Neural cell (in vitro differentiated cells): ENCODE results near the gene TLX1. TPM values are rescaled to one million over a fixed set of nuclear protein-coding genes. Genes with fewer than 3 reads are reported as not detected.

Experiments used
- H2AFZ ChIP-seq: fragments of 200-600, 300-800 bp; sonication (generic), shearing (Covaris generic); 2 replicates; pipeline ENCODE4 v1.6.0; 2014; ENCODE audit warnings: low read depth, mild to moderate bottlenecking, antibody characterized with exemption, low read length, moderate library complexity
- H3F3A ChIP-seq: fragments of 200-600 bp; shearing (Covaris generic); 2 replicates; pipeline ENCODE4 v1.6.1; 2016; ENCODE audit warnings: mild to moderate bottlenecking, moderate library complexity, mixed read lengths, antibody characterized with exemption, low read length; ENCODE audit not compliant: insufficient read depth, poor library complexity, severe bottlenecking
- H3K27ac ChIP-seq: fragments of 200-600, 300-800 bp; sonication (generic), shearing (Covaris generic); 2 replicates; pipeline ENCODE4 v1.5.1; 2014; ENCODE audit warnings: mild to moderate bottlenecking, low read length, moderate library complexity
- H3K27me3 ChIP-seq: fragments of 300-800, 200-600 bp; sonication (generic), shearing (Covaris generic); 2 replicates; pipeline ENCODE4 v1.6.0; 2014; ENCODE audit warnings: mild to moderate bottlenecking, low read depth, low read length, moderate library complexity; ENCODE audit not compliant: insufficient read depth
- H3K36me3 ChIP-seq: fragments of 300-800, 200-600 bp; sonication (generic), shearing (Covaris generic); 2 replicates; pipeline ENCODE4 v1.5.1; 2014; ENCODE audit warnings: mild to moderate bottlenecking, antibody characterized with exemption, low read length, moderate library complexity; ENCODE audit not compliant: insufficient read depth
- H3K4me2 ChIP-seq: fragments of 300-800, 200-600 bp; sonication (generic), shearing (Covaris generic); 2 replicates; pipeline ENCODE4 v1.6.0; 2014; ENCODE audit warnings: mild to moderate bottlenecking, low read length
- H3K4me3 ChIP-seq: fragments of 300-800, 200-600 bp; sonication (generic), shearing (Covaris generic); 2 replicates; pipeline ENCODE4 v1.5.1; 2014; ENCODE audit warnings: mild to moderate bottlenecking, low read length, moderate library complexity
- H3K79me2 ChIP-seq: fragments of 200-600 bp; shearing (Covaris generic); replicated peaks from 2 replicates; pipeline ENCODE4 v1.6.0; 2014; ENCODE audit warnings: mild to moderate bottlenecking, low read length, moderate library complexity; ENCODE audit not compliant: insufficient read depth
- H3K9ac ChIP-seq: fragments of 300-800, 200-600 bp; sonication (generic), shearing (Covaris generic); 2 replicates; pipeline ENCODE4 v1.6.1; 2016; ENCODE audit warnings: mild to moderate bottlenecking, low read length, mixed read lengths
- H3K9me2 ChIP-seq: fragments of 200-600 bp; shearing (Covaris generic); 2 replicates; pipeline ENCODE4 v1.6.1; 2016; ENCODE audit warnings: mild to moderate bottlenecking, low read length, mixed read lengths; ENCODE audit not compliant: insufficient read depth
- H3K9me3 ChIP-seq: fragments of 200-600, 300-800 bp; sonication (generic), shearing (Covaris generic); 2 replicates; pipeline ENCODE4 v1.6.1; 2016; ENCODE audit warnings: mild to moderate bottlenecking, mixed run types, low read length, moderate library complexity, mixed read lengths
- H4K20me1 ChIP-seq: fragments of 200-600 bp; shearing (Covaris generic); 2 replicates; pipeline ENCODE4 v1.6.1; 2016; ENCODE audit warnings: mild to moderate bottlenecking, mixed run types; ENCODE audit not compliant: insufficient read depth
- CTCF ChIP-seq: fragments of 450-650 bp; IDR thresholded peaks from 2 replicates; pipeline ENCODE4 v1.5.1; 2014; ENCODE audit warnings: antibody characterized with exemption, mild to moderate bottlenecking, moderate library complexity; ENCODE audit not compliant: poor library complexity, severe bottlenecking
- EP300 ChIP-seq: fragments of 450-650 bp; conservative IDR thresholded peaks from 2 replicates; pipeline ENCODE4 v1.6.1; 2014; ENCODE audit warnings: antibody characterized with exemption, mild to moderate bottlenecking, moderate library complexity; ENCODE audit not compliant: poor library complexity, severe bottlenecking
- EZH2 ChIP-seq: fragments of 200-600, 300-800 bp; shearing (Covaris generic), sonication (generic); IDR thresholded peaks from 2 replicates; pipeline ENCODE4 v1.6.1; 2014; ENCODE audit warnings: antibody characterized with exemption, low read length, borderline replicate concordance, mild to moderate bottlenecking; ENCODE audit not compliant: insufficient read depth, poor library complexity, severe bottlenecking
- MXI1 ChIP-seq: fragments of 450-650 bp; conservative IDR thresholded peaks from 2 replicates; pipeline ENCODE4 v1.6.1; 2014; ENCODE audit warnings: antibody characterized with exemption, mild to moderate bottlenecking; ENCODE audit not compliant: poor library complexity, severe bottlenecking
- POLR2AphosphoS5 ChIP-seq: IDR thresholded peaks from 2 replicates; pipeline ENCODE4 v1.6.1; 2012
- RAD21 ChIP-seq: fragments of 450-650 bp; conservative IDR thresholded peaks from 2 replicates; pipeline ENCODE4 v1.6.1; 2014; ENCODE audit warnings: antibody characterized with exemption, mild to moderate bottlenecking, moderate library complexity
- REST ChIP-seq: IDR thresholded peaks from 2 replicates; pipeline ENCODE4 v1.6.1; 2012; ENCODE audit warnings: borderline replicate concordance
- SMC3 ChIP-seq: fragments of 450-650 bp; conservative IDR thresholded peaks from 2 replicates; pipeline ENCODE4 v1.6.1; 2014; ENCODE audit warnings: antibody characterized with exemption, mild to moderate bottlenecking, moderate library complexity; ENCODE audit not compliant: poor library complexity
- TAF1 ChIP-seq: IDR thresholded peaks from 2 replicates; pipeline ENCODE4 v1.6.1; 2012; ENCODE audit warnings: low read depth
- polyA plus RNA-seq: library from polyadenylated mRNA; depleted of rRNA; stranded (reverse); fragments of >200 nt; gene quantifications from 2 replicates; pipeline ENCODE4 v1.2.3, GENCODE V29; 2014

The TLX1 gene
- polyA plus RNA-seq, 1 donor from 2014 or later, result not detected

- Histone ChIP-seq H3K4me3 (no peak overlapping the region), H3K4me2 (no peak overlapping the region), H3K9ac (no peak overlapping the region), H3K9me3 (no peaks in the 10 kb centered on the region), H4K20me1 (no peaks in the 10 kb centered on the region), H3K36me3 (no peaks in the 10 kb centered on the region), H2AFZ (no peak overlapping the region), H3K27ac (no peak overlapping the region), H3K9me2 (no peaks in the 10 kb centered on the region), H3F3A (no peaks in the 10 kb centered on the region), H3K27me3 (peaks cover 62% of the 10 kb centered on the region), H3K79me2 (no peaks in the 10 kb centered on the region)
- TF ChIP-seq RAD21 (no peak), POLR2AphosphoS5 (no peak), CTCF (no peak), SMC3 (no peak), REST (no peak), TAF1 (no peak), EP300 (no peak), EZH2 (no peak), MXI1 (no peak)
These were observed 32.9 kb downstream of the TLX1 start for GRCh38 chr10:101164020-101164419.

GRCh38 chr10:101165736-101166135, 34.6 kb downstream of the TLX1 start:
- Histone ChIP-seq H3K27ac (no peak overlapping the region), H3K27me3 (peaks cover 63% of the 10 kb centered on the region), H4K20me1 (no peaks in the 10 kb centered on the region), H3K4me3 (no peak overlapping the region), H3K4me2 (no peak overlapping the region), H3K9ac (no peak overlapping the region), H3K9me2 (no peaks in the 10 kb centered on the region), H3F3A (no peaks in the 10 kb centered on the region), H3K9me3 (no peaks in the 10 kb centered on the region), H3K36me3 (no peaks in the 10 kb centered on the region), H3K79me2 (no peaks in the 10 kb centered on the region), H2AFZ (no peak overlapping the region)
- no peak for TF ChIP-seq SMC3
- no peak for TF ChIP-seq EP300
- TF ChIP-seq REST, result no peak
- no peak for TF ChIP-seq CTCF
- no peak for TF ChIP-seq MXI1
- TF ChIP-seq POLR2AphosphoS5, result no peak
- no peak for TF ChIP-seq TAF1
- TF ChIP-seq RAD21, result no peak
- no peak for TF ChIP-seq EZH2
